Colonic mucosa (tissue), 4 donors: ENCODE data around the gene KRTAP10-4. TPM values are rescaled to one million over a fixed set of nuclear protein-coding genes. Genes with fewer than 3 reads are reported as not detected.

Experiments used
- DNase-seq: peaks from one replicate; pipeline ENCODE4 v3.0.0-alpha.2; 2020
- H3K27ac ChIP-seq: fragments of 200-600 bp; one replicate; pipeline ENCODE4 v1.8.0; 2021
- H3K27me3 ChIP-seq: fragments of 200-600 bp; one replicate; pipeline ENCODE4 v1.8.0; 2021
- H3K36me3 ChIP-seq: fragments of 200-600 bp; one replicate; pipeline ENCODE4 v1.8.0; 2021
- H3K4me1 ChIP-seq: fragments of 200-600 bp; one replicate; pipeline ENCODE4 v1.8.0; 2021; ENCODE audit warnings: mild to moderate bottlenecking
- H3K4me3 ChIP-seq: fragments of 200-600 bp; one replicate; pipeline ENCODE4 v1.8.0; 2021
- H3K9ac ChIP-seq, 2 donors: one replicate each; pipeline ENCODE4 v1.7.0; 2013; ENCODE audit warnings: control low read depth in 2 of 2, low read depth in 2 of 2, low read length in 2 of 2
- H3K9me3 ChIP-seq: fragments of 200-600 bp; one replicate; pipeline ENCODE4 v1.8.0; 2021
- intact Hi-C: fragments of 100-400 bp; cut with DNase I; formaldehyde crosslinking; loops from one replicate; pipeline ENCODE4 v1.14.1; 2022
- total RNA-seq, 2 donors: library from RNA; stranded (reverse); fragmentation: NEBNext Ultra II Directional in 1 of 2; extraction: Animal tissue kit (Norgen Biotek cat#: 25700) in 1 of 2; gene quantifications; one replicate each; pipeline ENCODE4 v1.2.1, GENCODE V29; 2021
- TF ChIP-seq, protein P1 (sequence below): fragments of 200-600 bp; IDR thresholded peaks from one replicate; pipeline ENCODE4 v1.8.0; 2022; ENCODE audit warnings: antibody characterized with exemption, mild to moderate bottlenecking
- donor health status: healthy.
- donor health status: DM: no; HTN: no; CAD: no.
- donor health status: DM: no; HTN: no; CAD: no.

The KRTAP10-4 gene
- total RNA-seq, 2 donors from 2014 or later: not detected

DNA sequence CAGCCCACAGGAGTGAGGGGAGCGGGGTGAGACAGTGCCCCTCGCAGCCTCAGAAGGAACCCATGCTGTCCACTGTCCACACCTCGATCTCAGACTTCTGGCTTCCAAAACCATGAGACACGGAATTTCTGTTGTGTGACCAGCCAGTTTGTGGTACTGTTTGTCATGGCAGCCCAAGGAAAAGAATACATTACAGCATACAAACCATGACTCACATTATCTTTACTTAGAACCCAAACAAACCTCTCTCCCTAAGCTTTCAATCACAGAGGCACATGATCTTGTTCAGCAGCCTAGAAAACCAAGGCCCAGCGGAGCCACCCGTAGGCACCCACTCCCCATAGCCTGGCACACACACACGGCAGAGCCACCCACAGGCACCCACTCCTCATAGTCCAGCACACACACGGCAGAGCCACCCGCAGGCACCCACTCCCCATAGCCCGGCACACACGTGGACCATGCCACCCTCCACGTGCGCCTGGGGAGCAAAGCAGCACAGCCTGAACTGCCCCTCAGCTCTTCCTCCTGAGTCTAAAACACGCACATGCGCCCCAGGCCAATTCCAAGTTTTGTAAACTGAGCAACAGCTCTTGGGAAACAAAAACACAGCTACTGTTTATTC lies 458 bp upstream of the KRTAP10-4 start:
- intact Hi-C loops: no loop called here
- Histone ChIP-seq H3K4me1 (no peaks in the 10 kb centered on the region), H3K27me3 (no peaks in the 10 kb centered on the region), H3K4me3 (no peak overlapping the region), H3K27ac (no peak overlapping the region), H3K36me3 (no peaks in the 10 kb centered on the region), H3K9me3 (no peaks in the 10 kb centered on the region), H3K9ac (no peak overlapping the region)
- no peak for DNase-seq
- TF ChIP-seq, protein P1, sequence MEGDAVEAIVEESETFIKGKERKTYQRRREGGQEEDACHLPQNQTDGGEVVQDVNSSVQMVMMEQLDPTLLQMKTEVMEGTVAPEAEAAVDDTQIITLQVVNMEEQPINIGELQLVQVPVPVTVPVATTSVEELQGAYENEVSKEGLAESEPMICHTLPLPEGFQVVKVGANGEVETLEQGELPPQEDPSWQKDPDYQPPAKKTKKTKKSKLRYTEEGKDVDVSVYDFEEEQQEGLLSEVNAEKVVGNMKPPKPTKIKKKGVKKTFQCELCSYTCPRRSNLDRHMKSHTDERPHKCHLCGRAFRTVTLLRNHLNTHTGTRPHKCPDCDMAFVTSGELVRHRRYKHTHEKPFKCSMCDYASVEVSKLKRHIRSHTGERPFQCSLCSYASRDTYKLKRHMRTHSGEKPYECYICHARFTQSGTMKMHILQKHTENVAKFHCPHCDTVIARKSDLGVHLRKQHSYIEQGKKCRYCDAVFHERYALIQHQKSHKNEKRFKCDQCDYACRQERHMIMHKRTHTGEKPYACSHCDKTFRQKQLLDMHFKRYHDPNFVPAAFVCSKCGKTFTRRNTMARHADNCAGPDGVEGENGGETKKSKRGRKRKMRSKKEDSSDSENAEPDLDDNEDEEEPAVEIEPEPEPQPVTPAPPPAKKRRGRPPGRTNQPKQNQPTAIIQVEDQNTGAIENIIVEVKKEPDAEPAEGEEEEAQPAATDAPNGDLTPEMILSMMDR: no peak

DNA sequence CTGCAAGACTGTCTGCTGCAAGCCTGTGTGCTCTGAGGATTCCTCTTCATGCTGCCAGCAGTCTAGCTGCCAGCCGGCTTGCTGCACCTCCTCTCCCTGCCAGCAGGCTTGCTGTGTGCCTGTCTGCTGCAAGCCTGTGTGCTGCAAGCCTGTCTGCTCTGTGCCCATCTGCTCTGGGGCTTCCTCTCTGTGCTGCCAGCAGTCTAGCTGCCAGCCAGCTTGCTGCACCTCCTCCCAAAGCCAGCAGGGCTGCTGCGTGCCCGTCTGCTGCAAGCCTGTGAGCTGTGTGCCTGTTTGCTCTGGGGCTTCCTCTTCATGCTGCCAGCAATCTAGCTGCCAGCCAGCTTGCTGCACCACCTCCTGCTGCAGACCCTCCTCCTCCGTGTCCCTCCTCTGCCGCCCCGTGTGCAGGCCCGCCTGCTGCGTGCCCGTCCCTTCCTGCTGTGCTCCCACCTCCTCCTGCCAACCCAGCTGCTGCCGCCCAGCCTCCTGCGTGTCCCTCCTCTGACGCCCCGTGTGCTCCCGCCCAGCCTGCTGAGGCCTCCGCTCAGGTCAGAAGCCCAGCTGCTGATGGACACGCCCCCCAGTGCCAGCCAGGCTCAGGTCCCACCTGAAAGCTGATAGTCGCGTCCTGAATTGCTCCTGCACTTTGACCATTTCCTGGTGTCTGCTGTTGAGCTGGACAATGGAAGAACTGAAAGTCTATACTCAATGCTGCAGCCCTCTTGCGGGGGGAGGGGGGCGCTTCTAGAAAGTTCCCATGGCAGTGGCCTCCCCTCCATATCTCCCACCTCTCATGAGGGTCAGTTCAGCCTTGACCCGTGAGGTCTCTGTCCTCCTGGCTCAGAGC lies 1.2 kb downstream of the KRTAP10-4 start:
- Histone ChIP-seq H3K9ac (no peak overlapping the region), H3K4me3 (peak overlapping the region; percentile 12), H3K27me3 (no peaks in the 10 kb centered on the region), H3K36me3 (no peaks in the 10 kb centered on the region), H3K27ac (no peak overlapping the region), H3K9me3 (no peaks in the 10 kb centered on the region), H3K4me1 (no peaks in the 10 kb centered on the region)
- TF ChIP-seq, protein P1: no peak
- intact Hi-C loops: no loop called here
- DNase-seq: peak; percentile 72

DNA sequence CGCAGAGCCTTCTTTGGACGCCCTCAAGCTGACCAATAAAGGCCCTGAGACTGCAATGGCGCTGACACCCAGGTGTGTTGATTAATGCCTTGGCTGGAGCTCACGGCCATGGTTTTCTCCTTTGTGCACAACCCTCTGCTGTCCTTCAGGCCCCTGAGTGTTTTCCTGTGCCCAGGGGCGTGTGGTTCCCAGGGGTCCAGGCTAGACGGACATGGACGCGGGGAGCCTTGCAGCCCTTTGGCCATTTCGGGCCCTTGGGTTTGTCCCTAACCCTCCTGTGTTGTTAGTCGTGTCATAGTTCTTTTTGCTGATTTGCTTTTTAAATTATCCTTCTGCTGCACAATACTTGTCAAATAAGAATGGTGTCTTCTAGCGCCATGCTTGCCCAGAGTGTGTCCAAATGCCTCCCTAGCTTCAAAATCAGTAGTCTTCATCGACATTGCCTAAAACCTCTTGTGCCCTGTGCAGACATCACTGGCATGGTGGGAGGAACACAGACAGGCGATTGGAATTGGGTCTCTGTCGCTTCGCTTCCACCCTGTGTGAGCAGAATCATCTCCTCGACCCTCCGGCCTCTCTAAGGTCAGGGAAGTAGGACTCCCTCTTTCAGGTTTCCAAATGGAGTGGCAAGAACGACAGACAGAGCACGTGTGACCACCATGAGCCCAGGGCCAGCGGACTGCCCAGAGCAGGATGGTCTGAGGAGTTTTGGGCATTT lies 1.9 kb downstream of the KRTAP10-4 start:
- Histone ChIP-seq H3K4me1 (no peaks in the 10 kb centered on the region), H3K9ac (no peak overlapping the region), H3K36me3 (no peaks in the 10 kb centered on the region), H3K9me3 (no peaks in the 10 kb centered on the region), H3K4me3 (no peak overlapping the region), H3K27me3 (no peaks in the 10 kb centered on the region), H3K27ac (no peak overlapping the region)
- TF ChIP-seq, protein P1: no peak
- intact Hi-C loops: no loop called here
- DNase-seq: no peak

DNA sequence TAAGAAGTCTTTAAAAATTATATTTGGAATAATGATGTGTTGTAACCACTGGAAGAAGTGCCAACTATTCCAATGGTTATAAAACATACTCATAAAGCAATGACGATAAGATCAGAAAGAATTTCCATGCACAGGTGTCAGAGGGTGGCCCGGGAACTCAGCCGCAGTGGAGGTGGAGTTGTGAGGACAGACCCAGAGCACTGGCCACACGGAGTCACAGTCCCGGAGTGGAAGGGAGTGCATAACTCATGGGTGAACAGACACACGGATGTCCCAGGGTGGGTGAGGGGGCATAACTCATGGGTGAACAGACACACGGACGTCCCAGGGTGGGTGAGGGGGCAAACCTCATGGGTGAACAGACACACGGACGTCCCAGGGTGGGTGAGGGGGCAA lies 2.5 kb downstream of the KRTAP10-4 start:
- DNase-seq: no peak
- Histone ChIP-seq H3K36me3 (no peaks in the 10 kb centered on the region), H3K9ac (no peak overlapping the region), H3K4me3 (no peak overlapping the region), H3K27me3 (no peaks in the 10 kb centered on the region), H3K27ac (no peak overlapping the region), H3K9me3 (no peaks in the 10 kb centered on the region), H3K4me1 (no peaks in the 10 kb centered on the region)
- TF ChIP-seq, protein P1: no peak
- intact Hi-C loops: no loop called here

DNA sequence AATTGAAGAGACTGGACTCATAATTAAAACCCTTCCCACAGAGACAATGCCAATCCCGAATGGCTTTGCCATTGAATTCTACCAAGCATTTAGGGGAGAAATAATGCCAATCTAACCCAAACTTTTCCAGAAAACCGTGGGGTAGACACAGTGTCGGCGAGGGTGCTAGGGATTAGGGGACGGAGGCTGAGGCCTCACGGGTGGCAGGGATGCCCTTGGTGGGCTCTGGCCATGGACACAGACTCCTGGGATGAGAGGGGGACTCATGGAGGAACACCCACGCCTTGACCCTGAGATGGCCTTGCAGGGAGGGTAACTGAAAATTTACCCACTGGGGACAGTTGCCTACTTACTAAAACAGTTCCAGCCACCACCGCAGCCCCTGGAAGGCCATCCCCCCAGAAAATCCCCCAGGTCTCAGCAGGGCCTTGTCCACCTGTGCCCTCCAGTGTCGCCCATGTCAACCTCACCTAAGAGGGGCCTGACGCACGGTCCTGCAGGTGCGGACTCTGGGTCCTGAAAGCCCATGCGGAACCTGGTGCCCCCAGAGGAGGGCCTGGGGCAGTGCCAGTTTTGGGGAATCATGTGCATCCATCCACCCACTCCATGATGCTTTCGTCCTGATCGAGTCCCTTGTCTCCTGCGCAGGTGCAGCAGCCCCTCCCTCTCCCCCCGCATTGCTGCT lies 5.0 kb downstream of the KRTAP10-4 start:
- H3K9ac ChIP-seq: no peak overlapping the region
- no peaks in the 10 kb centered on the region for H3K36me3 ChIP-seq
- intact Hi-C loops: no loop called here
- no peak for DNase-seq
- H3K4me3 ChIP-seq: no peak overlapping the region
- no peaks in the 10 kb centered on the region for H3K9me3 ChIP-seq
- TF ChIP-seq, protein P1: no peak
- no peaks in the 10 kb centered on the region for H3K27me3 ChIP-seq
- H3K27ac ChIP-seq: no peak overlapping the region
- no peaks in the 10 kb centered on the region for H3K4me1 ChIP-seq
